Nucleus accumbens (tissue), 56 donors: ENCODE results near the gene INPP4A.
A peak's percentile ranks its signal among the peaks of the same experiment; 100 is the strongest.

Experiments
- DNase-seq, 56 donors: peaks; one replicate each; lab custom pipeline; 2025; lab: John Stamatoyannopoulos, UW

Gene INPP4A

GRCh38 chr2:98487806-98488189 is 43.1 kb downstream of the INPP4A start:
- DNase-seq, result no peak

- no peak for DNase-seq
These were observed 43.6 kb downstream of the INPP4A start for GRCh38 chr2:98488252-98488651.

GRCh38 chr2:98489486-98489885 is 44.8 kb downstream of the INPP4A start:
- no peak for DNase-seq

- no peak for DNase-seq
These were observed 45.6 kb downstream of the INPP4A start for GRCh38 chr2:98489971-98490962.

- DNase-seq, result no peak
These were observed 47.8 kb downstream of the INPP4A start for GRCh38 chr2:98492441-98492840.

- DNase-seq, result no peak
These were observed 50.0 kb downstream of the INPP4A start for GRCh38 chr2:98494699-98495098.

- DNase-seq, result no peak
These were observed 52.3 kb downstream of the INPP4A start for GRCh38 chr2:98496750-98497493.

- no peak for DNase-seq
These were observed 54.2 kb downstream of the INPP4A start for GRCh38 chr2:98498703-98499440.

- DNase-seq, result no peak
These were observed 55.9 kb downstream of the INPP4A start for GRCh38 chr2:98500561-98500960.

GRCh38 chr2:98501223-98501622 is 56.6 kb downstream of the INPP4A start:
- no peak for DNase-seq

- DNase-seq, result no peak
These were observed 57.2 kb downstream of the INPP4A start for GRCh38 chr2:98501876-98502275.

- no peak for DNase-seq
These were observed 58.1 kb downstream of the INPP4A start for GRCh38 chr2:98502556-98503335.

GRCh38 chr2:98503481-98504105 is 58.9 kb downstream of the INPP4A start:
- no peak for DNase-seq

GRCh38 chr2:98504381-98505109 is 59.9 kb downstream of the INPP4A start:
- DNase-seq, result no peak

- DNase-seq, result peak in 2 of 56 donors; percentile 19 to 45
These were observed 60.7 kb downstream of the INPP4A start for GRCh38 chr2:98505311-98505808.

- peak in 1 of 56 donors; percentile 19 for DNase-seq
These were observed 61.5 kb downstream of the INPP4A start for GRCh38 chr2:98505971-98506664.

GRCh38 chr2:98506881-98507280 is 62.2 kb downstream of the INPP4A start:
- no peak for DNase-seq

- no peak for DNase-seq
These were observed 62.8 kb downstream of the INPP4A start for GRCh38 chr2:98507461-98507860.
